ENCODE results near the gene PSMB5.

Gene PSMB5

DNA sequence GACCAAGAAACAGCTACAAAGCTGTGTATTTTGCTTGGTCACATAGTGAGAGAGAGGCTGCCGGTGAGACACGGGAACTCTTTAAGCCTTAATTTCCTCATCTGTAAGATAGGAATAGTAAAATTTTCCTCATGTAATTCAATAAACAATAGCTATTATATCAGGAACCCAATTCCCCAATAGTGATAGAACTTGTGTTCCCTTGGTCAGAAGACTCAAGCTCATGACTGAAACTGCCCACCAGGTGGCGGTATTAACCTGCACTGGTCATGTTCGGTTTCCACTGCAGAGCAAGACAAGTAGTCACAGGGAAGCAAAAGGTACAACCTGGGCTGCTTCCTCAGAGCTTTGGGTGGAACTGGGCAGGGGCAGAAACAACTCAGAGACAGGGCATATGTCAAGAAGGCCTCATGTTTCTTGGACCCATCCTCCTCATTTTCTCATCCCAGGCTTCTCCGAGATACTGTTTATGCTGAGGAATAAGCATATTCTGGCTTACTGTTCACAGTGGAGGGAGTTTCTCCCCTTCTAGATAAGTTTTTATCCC lies 48.1 kb downstream of the PSMB5 start:
- H4K20me1 ChIP-seq, result no peaks in the 10 kb centered on the region; a peak in 1 of 22 replicates
- peaks cover 6 to 11% (median 7%) of the 10 kb centered on the region in 11 experiments for H3K27me3 ChIP-seq
- peaks cover 0 to 28% (median 14%) of the 10 kb centered on the region in 11 experiments; a peak in 11 of 22 replicates for H3K36me3 ChIP-seq
- peaks cover 2 to 43% (median 35%) of the 10 kb centered on the region in 10 experiments for H3K4me1 ChIP-seq
- no peak for TF ChIP-seq Cebpa-rat (IDR thresholded peaks at IDR 0.05)
- H3K9ac ChIP-seq, result no peak overlapping the region
- H3K4me3 ChIP-seq, result no peak overlapping the region
- no peaks in the 10 kb centered on the region for H3K9me3 ChIP-seq (replicated peaks in 1 of 11)
- no peak overlapping the region for H3K27ac ChIP-seq
- no peak overlapping the region for H3K4me2 ChIP-seq

DNA sequence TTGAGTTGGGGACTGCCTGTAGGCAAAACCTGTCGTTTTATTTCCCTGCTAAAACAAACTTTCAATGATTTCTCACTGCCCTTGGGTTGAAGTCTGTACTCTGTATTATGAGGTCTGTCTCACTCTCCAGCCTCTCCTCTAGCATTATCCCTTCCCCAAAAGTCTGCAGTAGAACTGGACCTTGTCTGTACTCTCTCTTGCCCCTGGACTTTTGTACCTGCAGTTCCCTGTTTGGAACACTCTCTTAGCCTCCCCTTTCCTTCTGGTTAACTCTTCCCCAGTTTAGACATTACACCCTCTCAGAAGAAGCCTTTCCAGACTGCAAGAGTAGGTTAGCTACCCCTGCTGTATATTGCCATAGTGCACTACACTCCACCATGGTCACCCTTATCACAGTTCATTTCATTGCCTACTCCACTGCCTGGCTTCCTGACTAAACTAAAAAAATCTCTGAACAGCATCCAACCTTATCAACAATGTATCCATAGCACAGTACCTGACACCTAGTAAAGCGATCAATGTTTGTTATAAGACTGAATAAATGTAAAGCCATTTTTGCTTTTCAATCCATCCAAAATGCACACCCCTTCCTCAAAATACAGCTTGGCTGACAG lies 48.7 kb downstream of the PSMB5 start:
- H3K27me3 ChIP-seq, result peaks cover 12 to 17% (median 13%) of the 10 kb centered on the region in 11 experiments
- no peak overlapping the region for H3K4me2 ChIP-seq
- no peak overlapping the region for H3K9ac ChIP-seq
- peaks cover 0 to 43% (median 35%) of the 10 kb centered on the region in 10 experiments; a peak in 17 of 20 replicates for H3K4me1 ChIP-seq
- no peaks in the 10 kb centered on the region; a peak in 1 of 22 replicates for H4K20me1 ChIP-seq
- no peak for TF ChIP-seq Cebpa-rat (IDR thresholded peaks at IDR 0.05)
- H3K9me3 ChIP-seq (replicated peaks in 1 of 11), result no peaks in the 10 kb centered on the region
- H3K4me3 ChIP-seq, result no peak overlapping the region
- no peak overlapping the region for H3K27ac ChIP-seq
- peaks cover 0 to 28% (median 14%) of the 10 kb centered on the region in 11 experiments; a peak in 11 of 22 replicates for H3K36me3 ChIP-seq

DNA sequence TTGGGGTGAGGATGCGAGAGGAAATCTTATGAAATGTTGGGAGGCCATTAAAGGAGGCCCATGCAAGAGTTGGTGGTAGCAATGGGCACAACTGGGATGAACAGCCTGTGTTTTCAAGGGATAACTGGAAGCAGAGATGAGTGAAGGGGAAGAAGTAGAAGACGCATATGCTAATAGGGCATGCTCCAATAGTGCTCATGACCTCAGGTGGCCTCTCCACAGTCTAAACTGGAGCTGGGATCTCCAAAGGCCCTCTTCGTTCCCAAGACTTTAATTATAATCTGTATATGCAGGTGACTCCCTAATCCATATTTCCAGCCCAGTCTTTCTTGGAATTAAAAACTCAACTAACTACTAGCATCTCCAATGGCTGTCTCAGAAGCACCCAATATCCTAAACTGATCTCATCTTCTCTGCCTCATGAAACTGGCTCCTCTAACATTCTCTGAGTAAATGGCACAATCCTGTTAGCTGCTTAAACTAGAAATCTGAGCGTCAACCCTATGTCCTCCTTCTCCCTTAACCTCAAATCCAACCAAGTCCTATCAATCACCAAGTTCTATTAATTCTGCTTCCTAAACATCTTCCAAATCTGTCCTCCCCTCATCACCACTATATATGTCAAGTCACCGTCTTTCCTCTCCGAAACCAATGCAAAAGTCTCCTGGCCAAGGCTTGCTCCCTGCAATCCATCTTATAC lies 49.6 kb downstream of the PSMB5 start:
- Histone ChIP-seq H3K4me2 (no peak overlapping the region), H4K20me1 (no peaks in the 10 kb centered on the region; a peak in 1 of 22 replicates), H3K9me3 (replicated peaks in 1 of 11) (no peaks in the 10 kb centered on the region), H3K4me3 (no peak overlapping the region), H3K27ac (no peak overlapping the region), H3K9ac (peak overlapping the region in 1 of 11 experiments; percentile 10; a peak in 1 of 22 replicates), H3K4me1 (peaks cover 0 to 40% (median 34%) of the 10 kb centered on the region in 10 experiments; a peak in 17 of 20 replicates), H3K36me3 (peaks cover 0 to 28% (median 14%) of the 10 kb centered on the region in 11 experiments; a peak in 11 of 22 replicates), H3K27me3 (peaks cover 18 to 23% (median 21%) of the 10 kb centered on the region in 11 experiments)
- no peak for TF ChIP-seq Cebpa-rat (IDR thresholded peaks at IDR 0.05)

DNA sequence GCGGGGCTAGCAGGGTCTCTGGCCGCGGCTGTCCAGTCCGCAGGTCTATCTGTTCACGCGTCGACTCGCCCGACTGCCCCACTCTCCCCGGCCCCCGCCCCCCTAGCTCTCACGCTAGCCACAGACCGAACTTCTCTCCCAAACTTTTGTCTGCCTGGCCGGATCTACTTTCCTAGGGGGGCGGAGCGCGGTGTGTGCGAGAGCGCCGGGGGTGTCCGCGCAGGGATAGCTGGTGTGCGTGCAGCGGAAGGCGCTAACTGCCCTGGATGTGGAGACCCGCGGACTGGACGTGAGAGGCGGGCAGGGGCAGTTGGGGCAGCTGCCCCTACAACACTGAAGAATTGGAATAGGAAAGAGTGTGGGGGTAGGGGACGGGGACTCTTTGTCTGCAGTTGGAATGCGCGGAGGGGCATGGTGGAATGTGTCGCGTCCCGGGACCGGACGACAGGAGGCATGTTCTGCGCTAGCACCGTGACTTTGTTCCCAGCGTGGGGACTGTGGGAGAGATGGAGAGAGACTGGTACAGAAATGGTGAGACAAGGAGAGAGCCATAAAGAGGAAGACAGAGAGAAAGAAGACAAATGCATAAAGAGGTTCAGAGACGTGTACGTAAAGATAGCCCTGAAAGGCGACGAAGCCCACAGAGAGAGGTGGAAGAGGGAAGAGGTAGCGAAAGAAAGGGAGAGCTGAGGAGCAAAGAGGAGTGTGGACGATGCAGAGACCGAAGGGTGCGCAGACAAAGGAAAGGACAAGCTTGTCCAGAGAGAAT lies 52.0 kb downstream of the PSMB5 start, which contains the start of gene AJUBA:
AJUBA (minus strand) TSS at position 75 of the 769 bp plus-strand sequence. CDS start 285 bp downstream, outside the sequence.
- Histone ChIP-seq H3K9me3 (replicated peaks in 1 of 11) (no peaks in the 10 kb centered on the region), H3K4me3 (peak within 1 kb of the TSS; percentile 66 to 84 (median 76)), H3K9ac (peak within 1 kb of the TSS; percentile 66 to 85 (median 80)), H4K20me1 (peaks cover 0 to 20% (median 0%) of the 10 kb centered on the region in 11 experiments; a peak in 5 of 22 replicates), H3K27me3 (peaks cover 20 to 40% (median 30%) of the 10 kb centered on the region in 11 experiments), H3K4me1 (peaks cover 0 to 62% (median 55%) of the 10 kb centered on the region in 10 experiments; a peak in 17 of 20 replicates), H3K27ac (peak within 1 kb of the TSS in 9 of 11 experiments; percentile 49 to 82 (median 75); a peak in 18 of 22 replicates), H3K36me3 (peaks cover 0 to 14% (median 5%) of the 10 kb centered on the region in 11 experiments; a peak in 9 of 22 replicates), H3K4me2 (peak within 1 kb of the TSS; percentile 88 to 100 (median 96))
- TF ChIP-seq Cebpa-rat (IDR thresholded peaks at IDR 0.05), result no peak

DNA sequence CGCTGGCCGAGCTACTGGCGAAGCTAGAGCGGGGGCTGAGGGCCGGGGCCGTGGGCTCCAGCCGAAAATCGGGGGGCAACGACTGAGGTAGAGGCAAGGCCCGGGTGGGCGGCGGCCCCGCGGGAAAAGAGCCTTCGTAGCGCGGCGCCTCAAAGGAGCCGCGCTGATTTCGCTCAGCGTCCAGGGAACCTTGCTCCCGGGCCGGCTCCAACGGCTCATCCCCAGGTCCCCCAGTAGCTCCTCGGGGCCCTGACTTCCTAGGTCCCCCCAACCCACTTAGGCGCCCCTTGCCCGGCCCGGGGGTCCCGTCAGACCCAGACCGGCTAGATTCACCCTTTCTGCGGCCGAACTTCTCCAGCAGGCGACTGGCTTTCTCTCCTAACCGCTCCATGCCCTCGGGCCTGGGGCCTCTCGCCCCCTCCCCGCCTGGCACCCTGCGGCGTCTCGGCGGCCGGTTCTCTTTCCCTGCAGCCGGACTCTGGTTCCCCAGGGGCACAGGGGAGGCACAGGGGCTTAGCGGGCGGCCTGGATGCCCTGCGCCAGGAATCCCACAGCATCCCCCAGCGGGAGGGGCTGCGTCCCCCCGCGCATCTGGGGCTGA lies 52.7 kb downstream of the PSMB5 start:
- Histone ChIP-seq H3K4me1 (peaks cover 1 to 69% (median 61%) of the 10 kb centered on the region in 10 experiments; a peak in 19 of 20 replicates), H3K4me2 (peak overlapping the region; percentile 88 to 100 (median 96)), H3K9me3 (replicated peaks in 1 of 11) (no peaks in the 10 kb centered on the region), H3K4me3 (peak overlapping the region; percentile 66 to 84 (median 76)), H3K27me3 (peaks cover 20 to 40% (median 30%) of the 10 kb centered on the region in 11 experiments), H3K27ac (peak overlapping the region in 9 of 11 experiments; percentile 49 to 82 (median 75); a peak in 18 of 22 replicates), H3K9ac (peak overlapping the region; percentile 66 to 85 (median 80)), H3K36me3 (peaks cover 0 to 7% (median 0%) of the 10 kb centered on the region in 11 experiments; a peak in 5 of 22 replicates), H4K20me1 (peaks cover 0 to 27% (median 0%) of the 10 kb centered on the region in 11 experiments; a peak in 6 of 22 replicates)
- no peak for TF ChIP-seq Cebpa-rat (IDR thresholded peaks at IDR 0.05)

DNA sequence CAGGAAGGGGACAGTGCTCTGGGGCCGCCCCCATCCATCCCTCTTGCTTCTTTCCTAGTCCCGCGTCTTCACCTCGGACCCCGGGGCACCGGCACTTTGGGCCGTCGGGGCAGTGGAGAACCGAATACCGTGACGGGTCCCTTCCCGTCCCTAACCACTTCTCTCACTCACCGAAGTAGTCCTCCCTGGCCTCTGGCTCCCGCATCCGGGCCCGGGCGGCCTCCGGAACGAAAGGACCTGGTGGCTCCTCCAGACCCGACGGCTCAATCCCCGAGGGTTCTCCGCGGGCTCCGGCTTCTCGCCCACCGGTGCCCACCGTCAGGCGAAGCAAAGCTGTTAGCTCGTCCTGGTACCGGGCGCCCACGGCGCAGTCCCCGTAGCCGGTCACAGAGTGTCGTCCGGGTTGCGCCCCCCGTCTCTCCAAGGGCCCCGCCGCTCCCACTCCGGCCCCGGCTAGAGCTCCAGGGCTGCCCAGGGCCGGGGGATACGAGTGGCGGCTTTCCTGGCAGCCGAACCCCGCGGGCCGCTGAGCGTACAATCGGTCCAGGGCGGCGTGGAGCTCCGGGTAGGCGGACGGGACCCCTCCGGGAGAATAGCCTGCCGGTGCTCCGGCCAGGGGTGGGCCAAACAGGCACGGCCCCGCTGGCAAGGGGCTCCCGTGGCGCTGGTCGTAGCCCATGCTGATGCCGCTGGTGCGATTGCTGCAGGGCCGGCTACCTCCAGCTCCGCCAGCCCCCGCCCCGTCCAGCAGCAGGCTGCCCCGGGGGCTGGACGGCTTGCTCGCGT lies 53.4 kb downstream of the PSMB5 start:
- peak overlapping the region; percentile 66 to 84 (median 76) for H3K4me3 ChIP-seq
- H3K27ac ChIP-seq, result peak overlapping the region in 8 of 11 experiments; percentile 66 to 82 (median 76); a peak in 16 of 22 replicates

DNA sequence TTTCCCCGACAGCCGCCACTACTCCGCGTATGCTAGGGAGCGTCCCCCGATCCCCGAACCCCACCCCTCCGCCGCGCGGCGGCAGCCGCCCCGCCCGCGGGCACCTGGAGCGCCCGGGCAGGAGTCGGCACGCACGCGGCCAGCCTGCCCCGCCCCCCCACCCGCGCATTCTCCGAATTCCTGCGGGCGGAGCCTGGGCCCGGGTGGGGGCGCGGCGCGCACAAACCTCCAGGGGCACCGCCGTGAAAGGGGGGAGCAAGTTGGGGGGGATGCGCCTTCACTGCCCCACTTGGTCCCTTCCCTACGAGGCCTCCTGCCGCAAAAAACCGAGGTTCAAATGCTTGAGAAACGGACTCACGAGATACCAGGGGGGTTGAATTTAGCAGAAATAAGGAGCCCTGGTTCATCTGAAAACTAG lies 54.0 kb downstream of the PSMB5 start:
- peak overlapping the region; percentile 66 to 84 (median 76); a peak in 19 of 20 replicates for H3K4me3 ChIP-seq
- H3K9ac ChIP-seq, result peak overlapping the region in 8 of 11 experiments; percentile 75 to 85 (median 82); a peak in 16 of 22 replicates
- peaks cover 20 to 40% (median 30%) of the 10 kb centered on the region in 11 experiments for H3K27me3 ChIP-seq
- H4K20me1 ChIP-seq, result peaks cover 0 to 32% (median 0%) of the 10 kb centered on the region in 11 experiments; a peak in 6 of 22 replicates
- no peaks in the 10 kb centered on the region for H3K9me3 ChIP-seq (replicated peaks in 1 of 11)
- H3K4me1 ChIP-seq, result peaks cover 10 to 76% (median 68%) of the 10 kb centered on the region in 10 experiments
- TF ChIP-seq Cebpa-rat (IDR thresholded peaks at IDR 0.05), result no peak
- H3K4me2 ChIP-seq, result peak overlapping the region; percentile 88 to 100 (median 96)
- peak overlapping the region in 8 of 11 experiments; percentile 66 to 82 (median 76); a peak in 14 of 22 replicates for H3K27ac ChIP-seq
- H3K36me3 ChIP-seq, result peaks cover 0 to 17% (median 6%) of the 10 kb centered on the region in 11 experiments; a peak in 7 of 22 replicates

More for the DNA sequence above, 53.4 kb downstream of the PSMB5 start:
- Histone ChIP-seq H3K4me1 (peaks cover 8 to 76% (median 68%) of the 10 kb centered on the region in 10 experiments), H3K9me3 (replicated peaks in 1 of 11) (no peaks in the 10 kb centered on the region), H3K4me2 (peak overlapping the region; percentile 88 to 100 (median 96)), H4K20me1 (peaks cover 0 to 32% (median 0%) of the 10 kb centered on the region in 11 experiments; a peak in 6 of 22 replicates), H3K9ac (peak overlapping the region; percentile 66 to 85 (median 80); a peak in 20 of 22 replicates), H3K27me3 (peaks cover 20 to 40% (median 30%) of the 10 kb centered on the region in 11 experiments), H3K36me3 (peaks cover 0 to 12% (median 2%) of the 10 kb centered on the region in 11 experiments; a peak in 5 of 22 replicates)
- no peak for TF ChIP-seq Cebpa-rat (IDR thresholded peaks at IDR 0.05)

Data from BLaER1 treated with 17β-estradiol and CSF1 and Interleukin-3, amounts not matched to agents 10 nM and 100 nM (cell line).